ENCODE measurements around the gene RIC8A. TPM values are rescaled to one million over a fixed set of nuclear protein-coding genes. Genes with fewer than 3 reads are reported as not detected.
"Not testable (repeated sequence)": the region's sequence is repeated elsewhere in the genome, so short reads cannot be mapped to it uniquely, and the experiment has no call there.

Gene RIC8A
- total and polyA plus RNA-seq, 5 donors = 42.4 to 80.6 (median 57.7) TPM

DNA sequence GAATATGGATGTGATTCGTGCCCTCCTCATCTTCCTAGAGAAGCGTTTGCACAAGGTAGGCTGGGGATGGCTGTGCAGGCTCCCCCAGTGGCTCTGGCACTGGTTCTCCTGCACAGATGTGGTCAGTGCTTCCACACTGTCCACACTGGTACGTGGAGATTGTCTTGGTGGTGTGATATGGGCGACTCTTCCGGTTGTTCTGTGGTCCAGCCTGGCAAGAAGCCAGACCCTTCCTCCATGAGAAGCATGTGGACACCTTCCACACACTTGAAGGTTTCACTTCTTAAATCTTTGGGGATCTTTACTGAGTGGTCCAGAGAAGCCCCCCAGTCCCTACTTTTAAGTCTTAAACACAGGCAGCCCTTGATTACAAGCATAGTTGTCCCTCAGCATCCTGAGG, 3.8 kb downstream of the RIC8A start:
- no peak for ATAC-seq
- 65% methylated on average over 5 of the region's 5 CpGs for WGBS
- no peak overlapping the region for H3K27ac ChIP-seq (ENCODE audit: low read length)
- peaks cover 8% of the 10 kb centered on the region for H3K4me1 ChIP-seq (ENCODE audit: control insufficient read depth, insufficient read depth, low read length)
- peak in 1 of 3 donors; percentile 49 for DNase-seq
- H3K27me3 ChIP-seq (ENCODE audit: control insufficient read depth, insufficient read depth) = no peaks in the 10 kb centered on the region
- no peaks in the 10 kb centered on the region for H3K9me3 ChIP-seq (ENCODE audit: control insufficient read depth, low read length)
- no peak overlapping the region for H3K4me3 ChIP-seq (ENCODE audit: low read length)
- intact Hi-C loops (cut with DNase I) = no loop called here

DNA sequence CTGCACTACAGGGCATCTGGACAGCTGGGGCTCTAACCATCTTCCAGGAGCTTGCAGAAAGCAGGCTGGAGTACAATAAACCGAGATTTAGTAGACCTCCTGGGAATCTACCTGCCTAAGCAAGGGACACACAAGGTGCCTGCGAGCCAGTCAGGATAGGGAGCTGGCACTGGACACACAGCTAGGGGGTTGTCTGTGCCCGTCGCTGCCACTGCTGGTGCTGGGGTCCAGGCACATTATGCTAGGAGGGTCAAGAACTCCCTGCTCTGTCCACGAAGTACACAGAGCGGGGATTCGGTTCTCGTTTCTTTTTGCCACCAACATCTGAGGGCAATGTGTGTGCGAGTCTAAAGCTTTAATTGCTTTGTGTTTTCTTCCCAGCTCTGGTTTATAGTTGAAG, 4.2 kb downstream of the RIC8A start:
- ATAC-seq (no peak), DNase-seq (peak in 1 of 3 donors; percentile 45)

DNA sequence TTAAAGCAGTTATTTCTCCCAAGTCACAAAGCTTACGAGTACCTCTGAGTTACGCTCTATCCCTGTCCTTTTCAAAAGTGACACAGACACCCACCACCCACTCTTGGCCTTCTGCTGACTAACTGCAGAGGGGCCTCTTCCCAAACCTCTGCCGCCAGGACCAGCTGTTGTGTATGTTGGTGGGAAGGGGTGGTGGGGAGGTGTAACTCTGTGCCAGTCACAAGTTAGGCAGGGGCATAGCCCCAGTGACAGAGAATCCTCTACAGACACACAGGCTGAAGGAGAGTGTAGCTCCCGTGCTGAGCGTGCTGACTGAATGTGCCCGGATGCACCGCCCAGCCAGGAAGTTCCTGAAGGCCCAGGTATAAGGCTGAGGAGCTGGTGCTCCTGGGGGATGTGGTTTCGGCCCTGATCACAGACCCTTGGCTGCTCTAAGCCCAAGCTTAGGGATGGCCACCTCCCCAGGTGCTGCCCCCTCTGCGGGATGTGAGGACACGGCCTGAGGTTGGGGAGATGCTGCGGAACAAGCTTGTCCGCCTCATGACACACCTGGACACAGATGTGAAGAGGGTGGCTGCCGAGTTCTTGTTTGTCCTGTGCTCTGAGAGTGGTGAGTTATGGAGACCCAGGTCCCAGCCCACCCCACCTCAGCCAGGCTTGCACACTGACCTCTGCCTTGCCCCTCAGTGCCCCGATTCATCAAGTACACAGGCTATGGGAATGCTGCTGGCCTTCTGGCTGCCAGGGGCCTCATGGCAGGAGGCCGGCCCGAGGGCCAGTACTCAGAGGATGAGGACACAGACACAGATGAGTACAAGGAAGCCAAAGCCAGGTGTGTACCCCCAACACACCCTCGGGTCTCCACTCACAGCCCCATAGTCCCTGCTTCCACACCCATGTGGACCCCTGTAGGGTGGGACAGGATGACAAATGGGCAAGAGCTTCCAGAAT, 4.9 kb downstream of the RIC8A start:
- intact Hi-C loops (cut with DNase I) = no loop called here
- H3K27me3 ChIP-seq (ENCODE audit: control insufficient read depth, insufficient read depth) = no peaks in the 10 kb centered on the region
- H3K9me3 ChIP-seq (ENCODE audit: control insufficient read depth, low read length) = no peaks in the 10 kb centered on the region
- WGBS = 91% methylated on average over 17 of the region's 17 CpGs
- H3K4me1 ChIP-seq (ENCODE audit: control insufficient read depth, insufficient read depth, low read length) = peaks cover 8% of the 10 kb centered on the region
- H3K27ac ChIP-seq (ENCODE audit: low read length) = no peak overlapping the region
- ATAC-seq (no peak), DNase-seq (peak in 1 of 3 donors; percentile 45)
- no peak overlapping the region for H3K4me3 ChIP-seq (ENCODE audit: low read length)

More for the DNA sequence above, 4.2 kb downstream of the RIC8A start:
- no peaks in the 10 kb centered on the region for H3K27me3 ChIP-seq (ENCODE audit: control insufficient read depth, insufficient read depth)
- no peaks in the 10 kb centered on the region for H3K9me3 ChIP-seq (ENCODE audit: control insufficient read depth, low read length)
- no peak overlapping the region for H3K4me3 ChIP-seq (ENCODE audit: low read length)
- H3K4me1 ChIP-seq (ENCODE audit: control insufficient read depth, insufficient read depth, low read length) = peaks cover 8% of the 10 kb centered on the region
- WGBS = 86% methylated on average over 9 of the region's 9 CpGs
- intact Hi-C loops (cut with DNase I) = no loop called here
- H3K27ac ChIP-seq (ENCODE audit: low read length) = no peak overlapping the region

DNA sequence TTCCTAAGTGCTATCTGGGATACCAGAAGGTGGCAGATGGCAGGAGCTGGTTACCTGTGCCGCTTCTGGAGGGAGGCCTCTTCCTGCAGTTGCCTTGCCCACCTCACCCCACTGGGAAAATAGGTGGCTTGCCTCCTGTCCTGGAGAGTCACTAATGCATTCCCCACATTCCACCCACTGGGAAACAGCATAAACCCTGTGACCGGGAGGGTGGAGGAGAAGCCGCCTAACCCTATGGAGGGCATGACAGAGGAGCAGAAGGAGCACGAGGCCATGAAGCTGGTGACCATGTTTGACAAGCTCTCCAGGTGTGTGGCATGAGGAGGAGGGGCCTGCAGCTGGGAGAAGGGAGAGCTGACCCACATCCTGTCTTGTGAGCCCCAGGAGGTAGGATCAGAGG, 5.6 kb downstream of the RIC8A start:
- intact Hi-C loops (cut with DNase I) = no loop called here
- WGBS = 90% methylated on average over 4 of the region's 4 CpGs
- DNase-seq (peak in 1 of 3 donors; percentile 25), ATAC-seq (no peak)
- Histone ChIP-seq H3K4me3 (ENCODE audit: low read length) (no peak overlapping the region), H3K27me3 (ENCODE audit: control insufficient read depth, insufficient read depth) (no peaks in the 10 kb centered on the region), H3K27ac (ENCODE audit: low read length) (no peak overlapping the region), H3K9me3 (ENCODE audit: control insufficient read depth, low read length) (no peaks in the 10 kb centered on the region), H3K4me1 (ENCODE audit: control insufficient read depth, insufficient read depth, low read length) (peaks cover 8% of the 10 kb centered on the region)

DNA sequence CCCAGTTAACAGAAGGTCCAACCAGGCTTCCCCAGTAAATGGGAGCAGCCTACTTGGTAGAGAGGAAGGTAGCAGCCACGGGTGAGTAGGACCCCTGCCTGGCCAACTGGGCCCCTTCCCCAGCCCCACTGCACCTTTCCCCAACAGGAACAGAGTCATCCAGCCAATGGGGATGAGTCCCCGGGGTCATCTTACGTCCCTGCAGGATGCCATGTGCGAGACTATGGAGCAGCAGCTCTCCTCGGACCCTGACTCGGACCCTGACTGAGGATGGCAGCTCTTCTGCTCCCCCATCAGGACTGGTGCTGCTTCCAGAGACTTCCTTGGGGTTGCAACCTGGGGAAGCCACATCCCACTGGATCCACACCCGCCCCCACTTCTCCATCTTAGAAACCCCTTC, 6.6 kb downstream of the RIC8A start:
- Histone ChIP-seq H3K9me3 (ENCODE audit: control insufficient read depth, low read length) (no peaks in the 10 kb centered on the region), H3K27me3 (ENCODE audit: control insufficient read depth, insufficient read depth) (no peaks in the 10 kb centered on the region), H3K4me1 (ENCODE audit: control insufficient read depth, insufficient read depth, low read length) (peaks cover 8% of the 10 kb centered on the region), H3K27ac (ENCODE audit: low read length) (no peak overlapping the region), H3K4me3 (ENCODE audit: low read length) (no peak overlapping the region)
- 81% methylated on average over 7 of the region's 7 CpGs for WGBS
- intact Hi-C loops (cut with DNase I) = no loop called here
- peak in 1 of 3 donors; percentile 47 for DNase-seq
- no peak for ATAC-seq

DNA sequence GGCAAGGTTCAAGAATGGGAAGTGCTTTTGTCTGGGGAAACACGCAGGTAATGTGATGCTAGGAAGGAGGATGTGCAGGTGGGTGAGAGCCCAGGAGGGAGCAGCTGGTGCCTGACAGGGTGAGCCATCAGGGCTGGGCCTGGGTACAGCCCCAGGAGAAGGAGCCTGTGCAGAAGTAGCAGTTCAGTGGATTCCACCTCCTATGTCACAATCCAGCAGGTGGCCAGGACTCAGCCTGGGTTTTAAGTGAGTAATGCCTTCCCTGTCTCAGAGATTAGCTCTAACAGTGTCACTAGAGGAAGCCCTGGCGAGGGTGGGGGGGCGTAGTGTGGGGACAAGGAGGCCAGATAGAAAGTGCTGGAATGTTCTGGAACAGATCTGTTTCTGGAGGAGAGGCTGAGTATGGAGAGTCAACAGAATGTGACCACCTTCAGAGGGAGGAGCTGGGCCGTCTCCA, 8.1 kb downstream of the RIC8A start:
- no peaks in the 10 kb centered on the region for H3K27me3 ChIP-seq (ENCODE audit: control insufficient read depth, insufficient read depth)
- no peaks in the 10 kb centered on the region for H3K9me3 ChIP-seq (ENCODE audit: control insufficient read depth, low read length)
- H3K27ac ChIP-seq (ENCODE audit: low read length) = no peak overlapping the region
- 76% methylated on average over 4 of the region's 4 CpGs for WGBS
- intact Hi-C loops (cut with DNase I) = no loop called here
- no peak for DNase-seq
- H3K4me1 ChIP-seq (ENCODE audit: control insufficient read depth, insufficient read depth, low read length) = no peaks in the 10 kb centered on the region
- ATAC-seq = no peak
- H3K4me3 ChIP-seq (ENCODE audit: low read length) = no peak overlapping the region

DNA sequence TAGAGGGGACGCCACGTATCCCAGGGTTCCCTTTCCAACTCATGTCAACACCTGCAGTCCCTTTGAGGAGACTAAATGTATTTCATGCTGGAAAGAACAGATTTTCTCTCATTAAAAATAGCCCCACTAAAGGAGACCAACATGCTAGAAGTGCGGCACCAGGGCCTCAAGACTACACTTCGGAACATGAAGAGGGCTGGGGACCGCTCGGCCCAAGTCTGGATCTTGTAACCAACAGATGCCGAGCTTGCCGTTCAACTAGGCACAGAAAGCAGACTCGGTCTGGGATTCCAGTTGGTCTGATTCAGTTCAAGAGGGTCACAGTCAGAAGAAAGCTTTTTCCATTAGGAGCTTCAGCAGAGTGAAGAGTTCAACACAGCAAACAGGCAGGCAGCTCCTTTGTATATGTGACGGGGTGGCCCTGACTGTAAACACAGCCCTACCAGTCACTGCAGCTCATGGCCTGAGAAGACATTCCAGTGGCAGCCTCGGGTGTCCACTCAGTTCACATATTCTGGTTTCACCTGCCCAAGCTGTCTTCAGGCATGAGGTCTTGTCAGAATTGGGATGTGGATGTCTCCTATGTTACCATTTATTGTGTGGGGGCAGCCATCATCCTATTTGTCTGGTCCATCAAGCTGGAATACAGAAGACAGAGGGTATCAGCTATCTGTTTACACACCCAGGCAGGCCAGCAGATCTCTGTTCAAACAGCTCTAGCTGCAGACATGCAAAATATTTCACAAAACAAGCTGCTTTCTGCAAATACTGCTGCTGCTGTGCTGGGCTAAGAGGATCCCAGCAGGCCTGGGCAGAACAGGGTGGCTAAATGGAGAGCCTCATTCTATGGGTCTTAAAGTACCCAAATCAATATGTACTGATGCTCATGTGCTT, 8.8 kb downstream of the RIC8A start:
- DNase-seq = no peak
- WGBS = 87% methylated on average over 11 of the region's 11 CpGs
- no peak for ATAC-seq
- Histone ChIP-seq H3K4me3 (ENCODE audit: low read length) (no peak overlapping the region), H3K9me3 (ENCODE audit: control insufficient read depth, low read length) (no peaks in the 10 kb centered on the region), H3K27me3 (ENCODE audit: control insufficient read depth, insufficient read depth) (no peaks in the 10 kb centered on the region), H3K27ac (ENCODE audit: low read length) (no peak overlapping the region), H3K4me1 (ENCODE audit: control insufficient read depth, insufficient read depth, low read length) (no peaks in the 10 kb centered on the region)
- intact Hi-C loops (cut with DNase I) = no loop called here

DNA sequence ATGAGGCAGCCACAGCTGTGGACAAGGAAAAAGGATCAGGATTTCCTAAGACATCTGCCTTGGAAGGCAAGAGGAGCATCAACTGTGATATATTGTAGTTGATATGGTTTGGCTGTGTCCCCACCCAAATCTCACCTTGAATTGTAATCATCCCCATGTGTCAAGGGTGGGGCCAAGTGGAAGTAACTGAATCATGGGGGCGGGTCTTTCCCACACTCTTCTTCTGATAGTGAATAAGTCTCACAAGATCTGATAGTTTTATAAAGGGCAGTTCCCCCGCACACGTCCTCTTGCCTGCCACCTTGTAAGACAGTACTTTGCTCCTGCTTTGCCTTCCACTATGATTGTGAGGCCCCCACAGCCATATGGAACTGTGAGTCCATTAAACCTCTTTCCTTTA, 10.2 kb downstream of the RIC8A start:
- H3K9me3 ChIP-seq (ENCODE audit: control insufficient read depth, low read length) = no peaks in the 10 kb centered on the region
- ATAC-seq = no peak
- H3K4me3 ChIP-seq (ENCODE audit: low read length) = no peak overlapping the region
- H3K4me1 ChIP-seq (ENCODE audit: control insufficient read depth, insufficient read depth, low read length) = no peaks in the 10 kb centered on the region
- no peaks in the 10 kb centered on the region for H3K27me3 ChIP-seq (ENCODE audit: control insufficient read depth, insufficient read depth)
- intact Hi-C loops (cut with DNase I) = no loop called here
- no peak for DNase-seq
- WGBS = 89% methylated on average over 3 of the region's 3 CpGs
- H3K27ac ChIP-seq (ENCODE audit: low read length) = no peak overlapping the region

DNA sequence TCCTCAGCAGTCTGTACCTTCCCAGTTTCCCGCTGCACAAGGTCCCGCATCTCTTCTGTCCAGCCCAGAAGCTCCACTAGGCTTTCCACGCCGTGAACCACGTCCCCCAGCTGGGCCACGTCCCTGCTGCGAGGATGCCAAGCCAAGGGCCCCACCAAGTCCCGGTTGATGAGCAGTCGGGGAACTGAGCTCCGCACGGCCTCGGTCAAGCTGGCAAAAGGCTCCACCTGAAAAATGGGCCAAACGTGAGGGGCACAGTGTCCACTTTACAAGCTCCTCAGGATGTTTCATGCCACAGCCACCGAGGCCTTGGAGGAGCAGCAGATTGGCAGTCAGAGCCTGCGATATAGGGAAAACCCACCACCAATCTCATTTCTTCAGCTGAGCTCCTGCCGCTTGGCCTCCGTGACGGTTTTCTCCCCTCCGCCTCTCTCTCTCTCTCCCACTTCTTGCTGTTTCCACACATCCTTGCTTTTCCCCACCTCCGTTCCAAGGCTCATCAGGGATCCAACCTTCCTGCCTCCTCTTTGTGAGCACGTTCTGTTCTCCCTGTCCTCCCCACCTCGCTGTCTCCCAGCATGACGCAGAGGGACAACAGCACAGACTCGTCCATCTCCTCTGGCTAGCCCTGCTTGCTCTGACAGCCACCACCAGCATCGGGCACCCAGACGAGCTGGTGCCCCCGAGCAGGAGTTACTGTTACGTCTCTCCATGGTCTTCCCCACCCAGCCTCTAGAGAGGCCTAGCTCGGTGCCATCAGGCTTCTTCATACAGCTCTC, 11.5 kb downstream of the RIC8A start:
- H3K27ac ChIP-seq (ENCODE audit: low read length) = no peak overlapping the region
- no peak for ATAC-seq
- H3K9me3 ChIP-seq (ENCODE audit: control insufficient read depth, low read length) = no peaks in the 10 kb centered on the region
- no peaks in the 10 kb centered on the region for H3K4me1 ChIP-seq (ENCODE audit: control insufficient read depth, insufficient read depth, low read length)
- no peak for DNase-seq
- H3K27me3 ChIP-seq (ENCODE audit: control insufficient read depth, insufficient read depth) = no peaks in the 10 kb centered on the region
- intact Hi-C loops (cut with DNase I) = no loop called here
- no peak overlapping the region for H3K4me3 ChIP-seq (ENCODE audit: low read length)
- WGBS = 90% methylated on average over 29 of the region's 29 CpGs

DNA sequence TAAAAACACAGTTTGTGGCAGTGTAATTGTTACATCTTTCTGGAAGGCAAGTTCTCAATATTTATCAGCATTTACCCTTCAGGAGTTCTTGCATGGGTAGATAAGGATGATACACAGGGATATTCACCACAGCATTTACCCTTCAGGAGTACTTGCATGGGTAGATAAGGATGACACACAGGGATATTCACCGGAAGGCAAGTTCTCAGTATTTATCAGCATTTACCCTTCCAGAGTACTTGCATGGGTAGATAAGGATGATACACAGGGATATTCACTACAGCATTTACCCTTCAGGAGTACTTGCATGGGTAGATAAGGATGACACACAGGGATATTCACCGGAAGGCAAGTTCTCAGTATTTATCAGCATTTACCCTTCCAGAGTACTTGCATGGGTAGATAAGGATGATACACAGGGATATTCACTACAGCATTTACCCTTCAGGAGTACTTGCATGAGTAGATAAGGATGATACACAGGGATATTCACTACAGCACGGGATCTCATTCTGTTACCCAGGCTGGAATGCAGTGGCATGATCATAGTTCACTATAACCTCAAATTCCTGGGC, 13.2 kb downstream of the RIC8A start:
- H3K9me3 ChIP-seq (ENCODE audit: control insufficient read depth, low read length); ATAC-seq; H3K27me3 ChIP-seq (ENCODE audit: control insufficient read depth, insufficient read depth); H3K4me3 ChIP-seq (ENCODE audit: low read length); DNase-seq; H3K4me1 ChIP-seq (ENCODE audit: control insufficient read depth, insufficient read depth, low read length); H3K27ac ChIP-seq (ENCODE audit: low read length); intact Hi-C loops (cut with DNase I): not testable (repeated sequence)
- 55% methylated on average over 2 of the region's 3 CpGs for WGBS

Data from right cardiac atrium (tissue), 5 donors.